Measurements from ENCODE around the gene GREB1L.
"Not testable (repeated sequence)": the region's sequence is repeated elsewhere in the genome, so short reads cannot be mapped to it uniquely, and the experiment has no call there.

Gene GREB1L

GRCh38 chr18:21264651-21265050, 22.6 kb downstream of the GREB1L start:
- DNase-seq (ENCODE audit: low read depth in 2 of 2), result no peak

DNA sequence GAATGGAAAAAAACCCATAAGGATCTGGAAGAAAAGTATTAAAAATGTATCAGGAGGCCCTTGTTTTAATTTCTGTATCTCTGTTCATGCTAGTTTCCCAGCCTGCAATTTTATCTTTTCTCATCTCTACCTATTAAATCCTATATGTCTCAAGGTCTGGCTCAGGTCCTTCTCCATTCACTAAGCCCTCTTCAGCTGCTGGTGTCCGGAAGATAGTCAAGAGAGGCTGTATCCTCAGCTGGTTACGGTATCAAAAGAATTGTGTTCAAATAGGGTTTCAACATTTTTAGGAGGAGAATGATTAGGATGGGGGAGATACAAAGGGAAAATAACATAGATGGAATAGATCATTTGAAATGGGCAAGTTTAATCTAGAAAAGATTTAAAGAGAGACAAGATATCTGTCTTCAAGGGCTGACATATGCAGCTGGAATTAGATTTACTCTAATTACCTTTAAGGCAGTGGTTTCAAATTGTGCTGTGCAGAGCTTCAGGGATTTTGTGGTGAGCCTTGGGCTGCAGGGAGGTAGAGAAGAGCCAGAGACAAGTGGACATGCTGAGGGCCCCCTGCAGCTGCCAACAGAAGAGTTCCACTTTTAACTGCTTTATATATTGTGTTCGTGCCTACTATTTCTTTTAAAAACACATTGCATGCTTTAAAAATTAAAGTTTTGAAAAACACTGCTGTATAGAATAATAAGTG, 24.1 kb downstream of the GREB1L start:
- no peak for DNase-seq (ENCODE audit: low read depth in 2 of 2)

DNA sequence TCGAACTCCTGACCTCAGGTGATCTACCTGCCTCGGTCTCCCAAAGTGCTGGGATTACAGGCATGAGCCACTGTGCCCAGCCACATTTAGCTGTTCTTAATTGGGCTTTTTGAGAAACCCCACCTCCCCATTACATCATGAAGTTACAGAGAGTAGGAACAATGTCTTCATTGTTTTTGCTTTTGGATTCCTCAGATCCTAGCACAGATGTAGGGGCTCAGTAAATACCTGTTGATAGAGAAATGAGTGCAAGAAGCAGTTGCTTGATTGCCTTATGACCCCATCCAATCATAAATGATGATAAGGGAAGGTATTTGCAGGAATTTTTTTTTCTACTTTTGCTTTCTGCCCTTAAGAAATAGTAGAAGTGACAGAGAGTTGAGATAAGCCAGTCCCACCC, 25.4 kb downstream of the GREB1L start:
- no peak for DNase-seq (ENCODE audit: low read depth in 2 of 2)

GRCh38 chr18:21269349-21269748, 27.3 kb downstream of the GREB1L start:
- DNase-seq (ENCODE audit: low read depth in 2 of 2), result no peak

- DNase-seq (ENCODE audit: low read depth in 2 of 2), result no peak
Observed at GRCh38 chr18:21270453-21270852, 28.4 kb downstream of the GREB1L start.

DNA sequence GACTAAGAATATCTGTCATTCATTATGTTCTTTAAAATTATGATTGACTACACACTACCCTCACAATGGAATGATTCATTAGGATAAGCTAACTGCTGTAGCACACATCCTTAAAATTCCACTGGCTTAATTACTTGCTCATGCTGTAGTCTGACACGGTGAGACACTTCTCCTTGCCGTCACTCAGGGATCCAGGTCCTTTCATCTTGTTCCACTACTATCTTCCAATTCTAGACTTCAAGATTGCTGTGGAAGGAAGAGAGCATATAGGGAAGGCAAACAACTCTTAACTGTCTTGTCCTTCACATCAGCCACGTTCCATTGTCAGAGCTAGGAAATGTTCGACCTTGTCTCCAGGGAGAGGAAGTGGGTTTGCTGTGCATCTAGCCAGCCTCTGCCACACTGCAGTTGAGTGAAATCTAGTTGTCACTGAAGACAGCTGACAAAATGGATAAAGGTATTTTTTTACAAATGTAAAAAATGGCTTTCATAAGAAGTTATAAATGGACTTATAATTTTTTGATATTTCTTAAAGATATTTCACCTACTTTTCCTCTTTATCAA, 30.1 kb downstream of the GREB1L start:
- DNase-seq (ENCODE audit: low read depth in 2 of 2), result no peak

DNA sequence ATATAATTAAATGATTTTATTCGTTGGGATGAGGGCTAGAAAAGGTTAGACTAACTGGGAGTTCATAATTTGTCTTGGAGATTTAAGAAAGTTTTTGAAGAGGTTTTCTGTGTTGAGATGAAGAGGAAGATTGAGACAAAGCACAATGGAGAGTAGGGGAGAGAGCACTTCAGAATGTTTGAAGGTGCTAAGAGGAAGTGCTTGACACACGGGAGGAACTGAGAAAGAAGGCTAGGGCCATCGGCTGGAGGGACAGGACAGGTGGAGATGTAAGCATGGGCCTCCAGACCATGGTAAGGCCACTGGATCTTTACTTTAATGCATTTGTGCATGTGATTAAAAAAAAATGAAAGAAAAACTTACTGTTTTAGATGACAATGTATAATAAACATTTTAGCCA, 31.5 kb downstream of the GREB1L start:
- no peak for DNase-seq (ENCODE audit: low read depth in 2 of 2)

- no peak for DNase-seq (ENCODE audit: low read depth in 2 of 2)
Observed at GRCh38 chr18:21275645-21276044, 33.6 kb downstream of the GREB1L start.

GRCh38 chr18:21277578-21277977, 35.5 kb downstream of the GREB1L start:
- DNase-seq (ENCODE audit: low read depth in 2 of 2), result no peak

DNA sequence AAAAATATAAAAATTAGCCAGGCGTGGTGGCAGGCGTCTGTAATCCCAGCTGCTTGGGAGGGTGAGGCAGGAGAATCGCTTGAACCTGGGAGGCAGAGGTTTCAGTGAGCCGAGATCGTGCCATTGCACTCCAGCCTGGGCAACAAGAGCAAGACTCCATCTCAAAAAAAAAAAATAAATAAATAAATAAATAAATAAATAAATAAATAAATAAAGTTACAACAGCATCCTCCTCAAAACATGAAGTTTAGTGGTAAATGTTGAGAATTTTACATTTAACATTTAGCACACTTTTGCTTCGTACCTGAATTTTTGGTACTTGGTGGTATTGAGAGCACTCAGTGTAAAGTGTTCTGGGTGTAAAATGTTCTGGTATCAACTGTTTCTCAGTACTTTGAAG, 36.2 kb downstream of the GREB1L start:
- DNase-seq (ENCODE audit: low read depth in 2 of 2), result not testable (repeated sequence)

GRCh38 chr18:21281603-21282002, 39.6 kb downstream of the GREB1L start:
- no peak for DNase-seq (ENCODE audit: low read depth in 2 of 2)

DNA sequence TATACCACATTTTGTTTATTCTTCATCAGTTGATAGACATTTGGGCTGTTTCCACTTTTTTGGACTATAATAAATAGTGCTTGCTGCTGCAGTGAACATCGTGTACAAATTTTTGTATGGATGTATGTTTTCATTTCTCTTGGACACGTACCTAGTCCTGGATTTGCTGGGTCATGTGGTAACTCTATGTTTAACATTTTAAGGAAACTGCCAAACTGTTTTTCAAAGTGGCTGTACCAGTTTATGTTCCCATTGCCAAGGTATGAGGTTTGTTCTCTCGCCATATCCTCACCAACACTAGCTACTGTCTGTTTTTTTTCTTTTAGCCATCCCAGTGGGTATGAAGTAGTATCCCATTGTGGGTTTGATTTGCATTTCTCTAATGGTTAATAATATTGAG, 42.5 kb downstream of the GREB1L start:
- DNase-seq (ENCODE audit: low read depth in 2 of 2), result no peak

- no peak for DNase-seq (ENCODE audit: low read depth in 2 of 2)
Observed at GRCh38 chr18:21289827-21290226, 47.8 kb downstream of the GREB1L start.

DNA sequence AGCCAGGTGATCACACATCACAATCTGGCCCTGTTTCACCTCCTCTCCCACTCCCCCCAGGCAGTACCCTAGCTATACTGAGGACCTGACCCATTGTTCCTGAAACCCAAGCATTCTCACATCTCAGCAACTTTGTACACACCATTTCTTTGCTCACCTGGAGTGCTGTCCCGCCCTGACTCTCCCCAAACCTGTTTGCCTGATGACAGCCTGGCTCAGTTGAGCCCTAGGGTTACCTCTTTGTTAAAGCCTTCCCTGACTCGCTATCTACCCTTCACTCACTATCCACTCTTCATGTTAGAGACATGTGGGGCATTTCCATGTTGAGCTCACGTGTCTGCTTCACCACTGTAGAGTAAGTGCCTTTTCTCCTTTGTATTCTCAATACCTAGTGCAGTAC, 49.1 kb downstream of the GREB1L start:
- no peak for DNase-seq (ENCODE audit: low read depth in 2 of 2)

DNA sequence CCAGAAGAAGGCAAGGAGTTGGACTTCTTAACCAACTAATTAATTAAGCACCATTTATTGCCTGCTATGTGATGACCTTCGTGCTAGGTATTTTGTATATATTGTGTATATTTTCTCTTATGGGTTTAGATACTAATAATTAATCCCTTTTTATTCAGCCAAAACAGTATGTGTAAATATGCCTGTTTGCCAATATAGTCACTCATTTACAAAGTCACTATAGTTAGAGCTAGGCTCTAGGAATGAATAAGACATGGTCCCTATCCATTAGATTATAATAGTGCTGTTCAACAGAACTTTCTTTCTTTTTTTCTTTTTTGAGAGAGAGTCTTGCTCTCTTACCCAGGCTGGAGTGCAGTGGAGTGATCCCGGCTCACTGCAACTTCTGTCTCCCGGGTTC, 51.4 kb downstream of the GREB1L start:
- DNase-seq (ENCODE audit: low read depth in 2 of 2), result no peak

DNA sequence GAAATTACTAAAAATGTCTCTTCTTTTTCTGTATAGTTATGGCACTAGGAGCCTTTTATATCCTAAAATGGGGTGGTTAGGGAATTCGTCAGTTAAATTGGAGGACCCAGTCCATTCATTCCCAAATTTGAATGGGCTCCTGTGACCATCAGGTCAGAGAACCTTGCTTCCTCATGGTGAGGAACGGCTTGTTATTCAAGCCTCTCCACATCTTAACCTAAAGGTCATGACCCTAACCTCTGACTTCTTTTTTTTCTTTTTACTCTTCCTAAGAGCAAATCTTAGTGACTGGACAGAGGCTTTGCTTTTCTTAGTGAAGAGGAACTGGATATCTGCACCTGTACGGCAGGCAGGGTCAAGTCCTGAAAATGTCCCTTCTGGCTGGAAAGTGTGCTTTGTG, 53.1 kb downstream of the GREB1L start:
- no peak for DNase-seq (ENCODE audit: low read depth in 2 of 2)

DNA sequence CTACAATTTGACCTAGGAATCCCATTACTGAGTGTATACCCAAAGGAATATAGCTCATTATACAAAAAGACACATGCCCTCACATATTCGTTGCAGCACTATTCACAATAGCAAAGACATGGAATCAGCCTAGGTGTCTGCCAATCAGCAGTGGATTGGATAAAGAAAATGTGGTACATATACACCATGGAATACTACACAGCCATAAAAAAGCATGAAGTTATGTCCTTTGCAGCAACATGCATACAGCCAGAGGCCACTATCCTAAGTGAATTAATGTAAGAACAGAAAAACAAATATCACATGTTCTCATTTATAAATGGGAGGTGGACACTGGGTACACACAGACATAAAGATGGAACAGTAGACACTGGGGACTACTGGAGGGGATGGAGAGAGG, 54.0 kb downstream of the GREB1L start:
- no peak for DNase-seq (ENCODE audit: low read depth in 2 of 2)

GRCh38 chr18:21298351-21298750, 56.3 kb downstream of the GREB1L start:
- DNase-seq (ENCODE audit: low read depth in 2 of 2), result no peak

DNA sequence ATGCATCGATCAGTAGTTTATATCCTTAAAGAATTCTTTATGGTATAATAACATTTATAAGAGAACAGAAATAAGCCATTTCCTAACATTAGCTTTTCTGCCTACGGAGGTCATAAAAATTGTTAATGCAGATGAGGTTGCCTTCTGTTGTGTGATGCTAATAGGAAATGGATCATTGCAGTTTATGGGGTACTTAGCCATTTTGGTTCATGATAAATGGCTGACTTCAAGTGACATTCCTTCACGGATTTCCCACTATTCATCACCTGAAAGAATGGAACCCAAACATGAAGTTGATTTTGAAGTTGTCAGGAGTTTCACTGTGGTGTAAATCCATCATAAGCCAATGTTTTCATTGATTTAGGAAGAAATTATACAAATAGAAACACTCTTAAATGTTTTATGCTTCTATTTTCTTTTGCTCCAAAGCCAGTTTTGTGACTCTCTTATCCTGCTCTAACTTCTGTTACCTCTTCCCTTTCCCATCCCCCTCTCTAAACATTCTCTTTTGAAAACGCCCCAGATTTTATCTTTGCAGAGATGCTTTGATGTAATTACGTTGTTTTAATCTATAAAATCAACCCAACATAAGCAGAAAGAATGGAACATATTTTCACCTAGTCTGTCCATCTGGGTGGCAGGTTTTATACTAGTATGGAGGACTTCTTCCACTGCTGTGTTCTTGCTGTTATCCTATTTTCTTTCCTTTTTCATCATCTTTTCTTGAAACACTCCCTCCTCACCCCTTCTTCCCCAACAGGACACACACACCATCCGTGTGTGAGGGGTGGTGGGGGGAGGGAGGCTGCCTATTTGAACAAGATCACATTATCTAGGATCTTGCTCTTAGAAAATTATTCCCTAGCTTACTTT, 58.2 kb downstream of the GREB1L start:
- DNase-seq (ENCODE audit: low read depth in 2 of 2), result no peak

DNA sequence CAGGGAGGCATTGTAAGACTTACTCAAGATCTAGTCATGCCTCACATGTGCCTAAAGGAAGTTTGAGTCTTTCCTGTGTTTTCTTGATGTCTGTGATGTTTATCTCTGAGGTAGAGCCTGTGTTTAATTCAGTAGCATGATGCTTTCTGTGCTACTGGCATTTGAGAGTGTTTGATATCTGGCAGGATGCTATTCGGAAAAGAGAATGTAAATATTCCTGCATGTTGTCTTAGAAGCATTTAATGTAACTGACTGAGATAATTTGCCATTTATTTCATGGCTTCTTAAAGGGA, 58.8 kb downstream of the GREB1L start:
- no peak for DNase-seq (ENCODE audit: low read depth in 2 of 2)

DNA sequence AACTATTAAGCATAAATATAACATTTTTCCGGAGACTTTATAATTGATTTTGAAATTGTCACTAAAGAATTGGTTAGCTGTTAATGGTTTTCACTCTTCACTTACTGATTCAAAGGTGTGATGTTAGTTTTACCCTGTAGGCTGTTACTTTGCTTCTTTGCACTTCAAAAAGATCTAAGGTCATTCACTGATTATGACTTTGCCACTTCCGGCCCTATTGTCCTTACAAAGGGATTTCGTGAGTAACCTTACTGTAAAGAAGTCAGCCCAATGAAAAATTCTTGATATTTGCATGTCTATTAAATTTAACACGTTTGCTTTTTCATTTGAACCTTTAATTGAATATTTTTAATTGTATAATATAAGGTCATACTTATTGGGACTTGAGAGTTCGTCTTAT, 61.4 kb downstream of the GREB1L start:
- DNase-seq (ENCODE audit: low read depth in 2 of 2), result no peak

GRCh38 chr18:21303895-21304294, 61.9 kb downstream of the GREB1L start:
- DNase-seq (ENCODE audit: low read depth in 2 of 2), result no peak

- no peak for DNase-seq (ENCODE audit: low read depth in 2 of 2)
Observed at GRCh38 chr18:21305621-21306020, 63.6 kb downstream of the GREB1L start.

Data from stimulated activated CD4-positive, alpha-beta T cell treated with anti-CD3 and anti-CD28 coated beads, Interleukin-12 subunit alpha, Interleukin-12 subunit beta, amount 100 ng/mL, for 24 hours (primary cell).